ENCODE data around the gene LACRT.

The LACRT gene

DNA sequence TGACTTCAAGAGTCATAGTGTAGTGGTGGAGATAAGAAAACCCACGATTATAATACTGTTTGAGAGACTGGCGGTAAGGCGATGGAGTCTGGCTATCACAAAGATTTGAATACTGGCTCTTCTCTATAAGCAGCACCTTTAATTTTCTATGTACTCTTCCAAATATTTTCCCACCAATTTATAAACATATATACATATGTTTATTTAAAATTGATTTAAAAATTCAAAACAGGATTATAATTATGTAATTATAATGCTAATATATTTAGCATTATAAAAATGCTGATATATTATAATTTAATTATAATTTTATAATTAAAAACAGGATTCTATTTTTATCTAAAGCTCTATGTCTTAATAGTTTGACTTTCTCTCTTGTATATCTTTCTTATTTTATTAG, 28.9 kb upstream of the LACRT start:
- no peak for DNase-seq (ENCODE audit: extremely low read depth, low read depth)
- TF ChIP-seq, protein P1, sequence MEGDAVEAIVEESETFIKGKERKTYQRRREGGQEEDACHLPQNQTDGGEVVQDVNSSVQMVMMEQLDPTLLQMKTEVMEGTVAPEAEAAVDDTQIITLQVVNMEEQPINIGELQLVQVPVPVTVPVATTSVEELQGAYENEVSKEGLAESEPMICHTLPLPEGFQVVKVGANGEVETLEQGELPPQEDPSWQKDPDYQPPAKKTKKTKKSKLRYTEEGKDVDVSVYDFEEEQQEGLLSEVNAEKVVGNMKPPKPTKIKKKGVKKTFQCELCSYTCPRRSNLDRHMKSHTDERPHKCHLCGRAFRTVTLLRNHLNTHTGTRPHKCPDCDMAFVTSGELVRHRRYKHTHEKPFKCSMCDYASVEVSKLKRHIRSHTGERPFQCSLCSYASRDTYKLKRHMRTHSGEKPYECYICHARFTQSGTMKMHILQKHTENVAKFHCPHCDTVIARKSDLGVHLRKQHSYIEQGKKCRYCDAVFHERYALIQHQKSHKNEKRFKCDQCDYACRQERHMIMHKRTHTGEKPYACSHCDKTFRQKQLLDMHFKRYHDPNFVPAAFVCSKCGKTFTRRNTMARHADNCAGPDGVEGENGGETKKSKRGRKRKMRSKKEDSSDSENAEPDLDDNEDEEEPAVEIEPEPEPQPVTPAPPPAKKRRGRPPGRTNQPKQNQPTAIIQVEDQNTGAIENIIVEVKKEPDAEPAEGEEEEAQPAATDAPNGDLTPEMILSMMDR (IDR thresholded peaks at IDR 0.05; ENCODE audit: low read depth, low read length), result no peak

DNA sequence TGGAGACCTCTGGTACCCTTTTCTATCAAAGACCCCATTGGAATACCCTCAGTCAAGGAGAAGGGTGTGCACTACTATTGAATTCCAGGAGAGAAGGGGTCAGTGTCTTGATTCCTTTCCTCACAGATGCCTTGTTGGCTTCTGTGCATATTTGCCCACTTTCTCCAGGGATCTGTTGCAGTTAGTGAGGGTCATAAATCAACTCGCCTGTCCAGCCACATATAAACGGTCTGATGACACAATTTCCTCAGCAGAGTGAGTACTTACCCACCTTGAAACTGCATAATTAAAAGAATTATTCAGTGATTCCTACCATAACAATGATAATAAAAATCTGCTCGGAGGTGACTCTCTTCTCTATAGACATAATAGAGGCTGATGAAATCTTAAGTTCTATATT, 27.3 kb upstream of the LACRT start:
- DNase-seq (ENCODE audit: extremely low read depth, low read depth), result no peak
- TF ChIP-seq, protein P1 (IDR thresholded peaks at IDR 0.05; ENCODE audit: low read depth, low read length), result no peak

DNA sequence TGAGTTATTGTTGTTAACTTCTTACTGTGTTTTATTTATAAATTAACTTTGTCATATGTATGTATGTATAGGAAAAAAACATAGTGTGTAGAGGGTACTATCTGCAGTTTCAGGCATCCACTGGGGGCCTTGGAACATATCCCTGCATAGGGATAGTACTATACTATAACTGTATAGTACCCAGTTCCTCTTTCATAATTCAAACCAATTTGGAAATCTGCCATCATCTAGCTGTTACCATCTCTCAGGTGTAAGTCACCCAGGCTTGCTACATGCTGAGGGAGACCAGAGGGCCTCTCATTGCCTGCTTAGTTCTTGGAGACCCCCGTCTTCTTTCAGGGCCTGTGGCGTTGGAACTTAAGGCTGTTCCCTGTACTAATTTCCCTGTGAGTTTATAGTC, 26.4 kb upstream of the LACRT start:
- no peak for DNase-seq (ENCODE audit: extremely low read depth, low read depth)
- TF ChIP-seq, protein P1 (IDR thresholded peaks at IDR 0.05; ENCODE audit: low read depth, low read length), result no peak

DNA sequence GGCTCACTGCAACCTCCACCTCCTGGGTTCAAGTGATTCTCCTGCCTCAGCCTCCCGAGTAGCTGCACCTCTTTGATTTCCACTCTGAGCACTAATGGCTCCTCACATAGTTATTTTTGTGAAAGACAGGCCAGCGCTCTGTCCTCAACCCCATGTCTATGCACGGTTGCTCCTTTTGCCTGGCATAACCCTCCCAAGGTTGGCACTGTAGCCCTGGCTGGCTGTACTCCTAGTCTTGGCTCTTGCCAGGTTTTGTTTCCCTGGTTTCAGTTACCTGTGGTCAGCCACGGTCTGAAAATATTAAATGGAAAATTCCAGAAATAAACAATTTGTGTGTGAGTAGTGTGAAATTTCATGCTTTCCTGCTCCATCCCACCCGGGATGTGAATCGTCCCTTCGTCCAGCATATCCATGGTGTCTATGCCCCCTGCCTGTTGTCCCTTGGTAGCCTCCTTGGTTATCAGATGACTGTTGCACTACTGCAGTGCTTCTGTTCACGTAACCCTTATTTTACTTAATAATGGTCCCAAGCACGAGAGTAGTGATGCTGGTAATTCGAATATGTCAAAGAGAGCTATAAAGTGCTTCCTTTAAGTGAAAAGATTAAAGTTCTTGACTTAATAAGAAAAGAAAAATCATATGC, 25.7 kb upstream of the LACRT start:
- TF ChIP-seq, protein P1 (IDR thresholded peaks at IDR 0.05; ENCODE audit: low read depth, low read length), result no peak
- no peak for DNase-seq (ENCODE audit: extremely low read depth, low read depth)

DNA sequence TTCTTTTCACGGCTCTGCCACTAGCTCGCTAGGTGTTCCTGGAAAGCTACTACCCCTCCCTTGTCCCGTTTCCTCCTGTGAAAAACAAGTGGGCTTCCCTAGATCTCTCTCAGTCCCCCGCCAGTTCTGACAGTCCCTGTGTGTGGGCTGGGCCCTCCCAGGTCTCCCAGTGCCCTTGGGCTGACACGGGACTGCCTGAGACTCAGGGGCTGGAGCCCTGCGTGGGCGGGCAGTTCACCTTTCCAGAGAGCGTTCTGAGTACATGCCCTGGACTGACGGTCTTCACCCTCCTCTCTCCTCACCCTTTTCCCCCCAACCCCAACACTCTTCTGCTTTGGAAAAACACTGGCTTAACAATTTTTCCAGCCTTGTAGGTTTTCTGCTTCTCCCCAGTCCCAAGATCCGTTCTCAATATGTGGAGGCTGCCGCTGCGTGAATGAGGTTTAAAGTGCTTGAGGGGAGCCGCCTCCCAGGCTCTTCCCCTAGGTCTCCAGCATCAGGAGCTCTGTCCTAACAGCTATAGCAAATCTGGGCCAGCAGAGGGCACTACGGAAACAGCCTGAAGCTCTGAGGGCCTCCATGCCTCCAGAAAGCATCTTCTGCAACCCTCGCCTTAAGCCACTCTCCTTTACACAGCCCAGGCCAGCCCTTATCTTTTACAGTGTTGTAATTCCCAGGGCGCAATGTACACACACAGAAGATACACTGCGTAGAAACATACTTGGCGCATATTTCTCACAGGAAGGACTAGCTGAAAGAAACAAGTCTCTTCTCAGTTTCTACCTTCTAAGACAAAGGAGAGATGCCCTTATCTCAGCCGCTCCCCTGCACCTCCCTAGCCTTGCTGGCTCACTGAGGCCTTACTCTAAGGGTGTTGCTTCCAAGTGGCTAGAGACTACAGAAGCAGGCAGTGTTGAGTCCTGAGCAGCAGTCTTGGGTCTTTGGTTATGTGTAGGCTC, 23.9 kb upstream of the LACRT start:
- TF ChIP-seq, protein P1 (IDR thresholded peaks at IDR 0.05; ENCODE audit: low read depth, low read length), result peak; percentile 43
- DNase-seq (ENCODE audit: extremely low read depth, low read depth), result no peak

DNA sequence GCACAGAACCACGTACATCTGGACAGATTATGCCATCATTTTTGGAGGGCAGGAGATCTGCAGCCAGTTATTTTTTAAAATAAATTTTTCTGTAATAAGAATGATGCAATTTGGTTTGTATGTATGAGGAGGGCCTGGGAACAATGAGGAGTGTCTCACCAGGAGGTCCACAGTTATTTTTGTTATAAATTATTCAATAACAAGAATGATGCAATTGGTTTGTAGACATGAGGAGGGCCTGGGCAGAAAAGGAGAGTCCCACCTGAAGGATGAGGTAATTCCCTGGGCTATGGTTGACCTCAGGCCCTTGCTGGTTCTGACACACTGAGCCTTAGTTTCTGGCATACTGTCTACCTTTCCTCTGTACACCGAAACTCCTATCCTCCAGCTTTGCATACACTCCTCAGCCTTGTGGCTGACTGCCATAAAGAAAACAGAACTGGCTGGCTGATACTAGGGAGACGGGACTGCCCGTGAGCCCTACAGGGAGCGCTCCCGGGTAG, 22.5 kb upstream of the LACRT start:
- TF ChIP-seq, protein P1 (IDR thresholded peaks at IDR 0.05; ENCODE audit: low read depth, low read length), result no peak
- no peak for DNase-seq (ENCODE audit: extremely low read depth, low read depth)

DNA sequence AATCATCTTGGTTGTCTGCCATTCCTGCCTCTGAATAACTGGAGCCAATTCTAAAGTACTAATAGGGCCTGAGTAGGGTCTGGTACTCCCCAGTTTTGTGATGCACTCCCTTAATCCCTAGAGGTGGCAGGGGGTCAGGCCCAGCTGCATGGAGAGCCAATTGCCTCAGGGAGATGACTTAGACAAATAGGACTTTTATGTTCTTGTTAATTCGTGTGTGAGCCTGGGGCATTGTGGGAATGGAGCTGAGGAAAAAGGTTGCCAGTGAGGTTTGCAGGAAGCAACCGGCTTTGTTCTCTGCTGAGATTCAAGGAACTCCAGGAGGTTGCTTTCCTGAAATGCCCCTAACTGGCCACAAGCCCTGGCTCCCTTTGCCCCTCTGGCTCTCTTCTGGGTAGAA, 20.2 kb upstream of the LACRT start:
- no peak for DNase-seq (ENCODE audit: extremely low read depth, low read depth)
- TF ChIP-seq, protein P1 (IDR thresholded peaks at IDR 0.05; ENCODE audit: low read depth, low read length), result no peak

Measured in AG09319 (cell line).